Testis (tissue), 2 donors: ENCODE results near the gene TNFAIP3.

Source experiments
- CTCF ChIP-seq, 3 experiments: fragments of 450-650 bp in 2 of 3; fragments of 200-600 bp in 1 of 3; sonication (generic) in 1 of 3; IDR thresholded peaks; one replicate each; pipeline ENCODE4 v1.5.1; 2016 to 2019; ENCODE audit warnings: antibody characterized with exemption in 3 of 3, mild to moderate bottlenecking in 2 of 3, moderate library complexity in 1 of 3
- POLR2A ChIP-seq: fragments of 450-650 bp; IDR thresholded peaks from one replicate; pipeline ENCODE4 v1.6.1; 2017; ENCODE audit warnings: antibody characterized with exemption, mild to moderate bottlenecking, moderate library complexity

- TF ChIP-seq CTCF (IDR thresholded peaks at IDR 0.05) (no peak), POLR2A (no peak)
Measured at GRCh38 chr6:137879299-137879698, 12.2 kb downstream of the TNFAIP3 start.
